ENCODE data around the gene CCR9. TPM values are rescaled to one million over a fixed set of nuclear protein-coding genes. Genes with fewer than 3 reads are reported as not detected.

The CCR9 gene
- polyA plus RNA-seq, 3 donors: not detected

DNA sequence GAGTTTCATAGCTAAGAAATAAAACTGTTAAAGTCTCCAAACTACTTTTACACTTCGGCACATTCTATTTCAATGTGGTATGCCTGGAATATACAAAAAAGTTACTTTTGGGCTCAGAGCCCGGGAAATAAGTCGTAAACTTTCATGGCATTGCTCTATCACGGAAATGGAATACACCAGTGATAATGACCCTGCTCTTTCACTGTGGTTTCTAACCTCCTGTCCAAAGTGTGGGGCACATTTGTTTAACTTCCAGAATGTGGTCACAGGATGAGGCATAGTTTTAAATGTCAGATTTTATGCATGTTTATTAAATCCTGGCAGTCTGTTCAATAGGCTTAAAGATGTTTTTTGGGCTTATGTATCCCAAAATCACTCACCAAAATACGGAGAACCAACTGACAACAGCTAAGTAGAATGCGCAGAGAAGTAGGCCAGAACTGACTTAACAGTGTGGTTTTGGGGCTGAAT lies 62.0 kb downstream of the CCR9 start:
- intact Hi-C loops (cut with micrococcal nuclease): no loop called here
- DNase-seq: no peak
- WGBS (ENCODE audit: insufficient coverage): 40% methylated on average over 4 of the region's 6 CpGs
- Mint-ChIP-seq H3K4me3 (no peak overlapping the region), H3K36me3 (peaks cover 86 to 90% of the 10 kb centered on the region in 2 donors), H3K27ac (no peak overlapping the region), H3K9me3 (no peaks in the 10 kb centered on the region), H3K27me3 (ENCODE audit: low read depth in 3 of 3) (peaks cover 1 to 4% (median 2%) of the 10 kb centered on the region in 3 donors), H3K4me1 (no peaks in the 10 kb centered on the region)
- H3K79me2 ChIP-seq (ENCODE audit: insufficient read depth, low read length): no peaks in the 10 kb centered on the region
- no peak overlapping the region for H3K4me2 ChIP-seq (replicated peaks; ENCODE audit: extremely low read depth, low read length, poor library complexity, severe bottlenecking)
- H3K27me3 ChIP-seq (ENCODE audit: control insufficient read depth in 2 of 2, insufficient read depth in 2 of 2, low read length in 2 of 2): no peaks in the 10 kb centered on the region
- peaks cover 78 to 96% of the 10 kb centered on the region in 2 donors for H3K36me3 ChIP-seq (replicated peaks in 1 of 2; ENCODE audit: control insufficient read depth in 1 of 2, insufficient read depth in 2 of 2, low read length in 2 of 2)
- H3K9me3 ChIP-seq (replicated peaks in 1 of 2; ENCODE audit: control insufficient read depth in 1 of 2, insufficient read depth in 1 of 2, low read length in 2 of 2): no peaks in the 10 kb centered on the region
- H3K9ac ChIP-seq (ENCODE audit: insufficient read depth, low read length, poor library complexity, severe bottlenecking): no peak overlapping the region
- TF ChIP-seq, protein P1, sequence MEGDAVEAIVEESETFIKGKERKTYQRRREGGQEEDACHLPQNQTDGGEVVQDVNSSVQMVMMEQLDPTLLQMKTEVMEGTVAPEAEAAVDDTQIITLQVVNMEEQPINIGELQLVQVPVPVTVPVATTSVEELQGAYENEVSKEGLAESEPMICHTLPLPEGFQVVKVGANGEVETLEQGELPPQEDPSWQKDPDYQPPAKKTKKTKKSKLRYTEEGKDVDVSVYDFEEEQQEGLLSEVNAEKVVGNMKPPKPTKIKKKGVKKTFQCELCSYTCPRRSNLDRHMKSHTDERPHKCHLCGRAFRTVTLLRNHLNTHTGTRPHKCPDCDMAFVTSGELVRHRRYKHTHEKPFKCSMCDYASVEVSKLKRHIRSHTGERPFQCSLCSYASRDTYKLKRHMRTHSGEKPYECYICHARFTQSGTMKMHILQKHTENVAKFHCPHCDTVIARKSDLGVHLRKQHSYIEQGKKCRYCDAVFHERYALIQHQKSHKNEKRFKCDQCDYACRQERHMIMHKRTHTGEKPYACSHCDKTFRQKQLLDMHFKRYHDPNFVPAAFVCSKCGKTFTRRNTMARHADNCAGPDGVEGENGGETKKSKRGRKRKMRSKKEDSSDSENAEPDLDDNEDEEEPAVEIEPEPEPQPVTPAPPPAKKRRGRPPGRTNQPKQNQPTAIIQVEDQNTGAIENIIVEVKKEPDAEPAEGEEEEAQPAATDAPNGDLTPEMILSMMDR (IDR thresholded peaks at IDR 0.05): no peak
- no peak overlapping the region for H3K27ac ChIP-seq (ENCODE audit: low read depth in 1 of 2, low read length in 2 of 2)
- no peak overlapping the region for H3K4me3 ChIP-seq (replicated peaks in 1 of 3; ENCODE audit: low read depth in 2 of 3, low read length in 3 of 3)
- no peaks in the 10 kb centered on the region for H4K20me1 ChIP-seq (ENCODE audit: insufficient read depth, low read length)
- H3K4me1 ChIP-seq (ENCODE audit: control insufficient read depth in 1 of 2, insufficient read depth in 2 of 2, low read length in 2 of 2): no peaks in the 10 kb centered on the region
- no peak overlapping the region for H2AFZ ChIP-seq (ENCODE audit: insufficient read depth, low read depth, low read length, poor library complexity, severe bottlenecking)

DNA sequence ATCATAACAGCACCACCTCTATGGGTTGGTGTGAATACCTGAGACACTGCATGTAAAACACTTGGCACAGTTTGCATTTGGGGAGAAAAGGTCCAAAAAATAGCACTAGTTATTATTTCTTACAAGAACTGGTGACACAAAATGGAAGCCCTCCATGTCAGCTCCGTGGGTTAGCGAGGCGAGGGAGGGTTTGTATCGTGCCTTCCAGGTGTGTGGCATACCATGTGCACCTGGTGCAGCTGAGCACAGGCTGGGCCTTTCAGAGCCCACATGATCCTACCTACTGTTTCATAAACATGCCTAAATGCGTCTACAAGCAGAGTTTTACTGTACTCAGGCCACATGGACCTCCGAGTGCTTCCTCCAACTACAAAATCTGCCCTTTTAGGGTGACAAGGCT lies 62.5 kb downstream of the CCR9 start:
- Histone ChIP-seq H3K79me2 (ENCODE audit: insufficient read depth, low read length) (no peaks in the 10 kb centered on the region), H3K4me3 (replicated peaks in 1 of 3; ENCODE audit: low read depth in 2 of 3, low read length in 3 of 3) (no peak overlapping the region), H2AFZ (ENCODE audit: insufficient read depth, low read depth, low read length, poor library complexity, severe bottlenecking) (no peak overlapping the region), H3K36me3 (replicated peaks in 1 of 2; ENCODE audit: control insufficient read depth in 1 of 2, insufficient read depth in 2 of 2, low read length in 2 of 2) (peaks cover 83 to 96% of the 10 kb centered on the region in 2 donors), H4K20me1 (ENCODE audit: insufficient read depth, low read length) (no peaks in the 10 kb centered on the region), H3K4me1 (ENCODE audit: control insufficient read depth in 1 of 2, insufficient read depth in 2 of 2, low read length in 2 of 2) (no peaks in the 10 kb centered on the region), H3K27ac (ENCODE audit: low read depth in 1 of 2, low read length in 2 of 2) (no peak overlapping the region), H3K4me2 (replicated peaks; ENCODE audit: extremely low read depth, low read length, poor library complexity, severe bottlenecking) (no peak overlapping the region), H3K27me3 (ENCODE audit: control insufficient read depth in 2 of 2, insufficient read depth in 2 of 2, low read length in 2 of 2) (no peaks in the 10 kb centered on the region), H3K9me3 (replicated peaks in 1 of 2; ENCODE audit: control insufficient read depth in 1 of 2, insufficient read depth in 1 of 2, low read length in 2 of 2) (no peaks in the 10 kb centered on the region), H3K9ac (ENCODE audit: insufficient read depth, low read length, poor library complexity, severe bottlenecking) (no peak overlapping the region)
- intact Hi-C loops (cut with micrococcal nuclease): no loop called here
- TF ChIP-seq, protein P1 (IDR thresholded peaks at IDR 0.05): no peak
- no peak for DNase-seq
- H3K4me3 Mint-ChIP-seq: no peak overlapping the region
- H3K9me3 Mint-ChIP-seq: no peaks in the 10 kb centered on the region
- peaks cover 1 to 4% (median 2%) of the 10 kb centered on the region in 3 donors for H3K27me3 Mint-ChIP-seq (ENCODE audit: low read depth in 3 of 3)
- peaks cover 89 to 91% of the 10 kb centered on the region in 2 donors for H3K36me3 Mint-ChIP-seq
- H3K4me1 Mint-ChIP-seq: no peaks in the 10 kb centered on the region
- no peak overlapping the region for H3K27ac Mint-ChIP-seq
- 89% methylated on average over 4 of the region's 6 CpGs for WGBS (ENCODE audit: insufficient coverage)

Measured in CD14-positive monocyte (primary cell).